HG03354 (cell line): ENCODE measurements around the gene ZC3H7A.
A peak's percentile ranks its signal among the peaks of the same experiment; 100 is the strongest.

Source experiments
- ATAC-seq: cut with Tn5 transposase; IDR thresholded peaks from one replicate; pipeline ENCODE4 v1.9.1; 2021; ENCODE audit warnings: mild to moderate bottlenecking; ENCODE audit not compliant: unreplicated experiment, poor library complexity, severe bottlenecking

ZC3H7A gene

GRCh38 chr16:11783319-11784037 lies 13.6 kb downstream of the ZC3H7A start:
- peak; percentile 70 for ATAC-seq

GRCh38 chr16:11781773-11782172 lies 15.3 kb downstream of the ZC3H7A start:
- ATAC-seq = no peak

DNA sequence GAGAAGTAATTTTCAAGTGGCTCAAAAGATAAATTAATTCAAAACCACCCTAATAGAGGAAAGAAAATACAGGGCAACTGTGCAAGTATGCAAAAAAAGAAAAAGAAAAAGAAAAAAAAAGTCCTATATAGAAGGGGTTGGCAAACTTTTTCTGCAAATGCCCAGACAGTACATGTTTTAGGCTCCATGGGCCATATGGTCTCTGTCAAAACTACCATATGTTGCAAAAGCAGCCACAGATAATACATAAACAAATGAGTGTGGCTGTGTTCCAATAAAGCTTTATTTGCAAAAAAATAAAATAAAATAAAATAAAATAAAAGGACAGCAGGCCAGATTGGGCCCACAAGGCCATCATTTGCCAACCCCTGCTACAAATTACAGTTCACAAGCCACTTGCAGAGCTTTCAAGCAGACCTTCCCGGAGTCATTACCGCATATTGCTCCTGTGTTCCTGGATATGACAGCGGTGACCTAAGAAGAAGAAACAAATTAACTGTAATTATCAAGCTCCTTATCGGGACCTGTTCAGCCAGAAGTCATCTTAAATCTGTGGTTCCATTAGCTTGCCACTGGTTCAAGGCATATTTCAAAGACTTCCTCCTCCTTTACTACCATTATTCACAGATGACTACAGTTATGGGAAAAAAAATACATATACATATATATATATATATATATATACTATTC lies 15.9 kb downstream of the ZC3H7A start:
- ATAC-seq = no peak

DNA sequence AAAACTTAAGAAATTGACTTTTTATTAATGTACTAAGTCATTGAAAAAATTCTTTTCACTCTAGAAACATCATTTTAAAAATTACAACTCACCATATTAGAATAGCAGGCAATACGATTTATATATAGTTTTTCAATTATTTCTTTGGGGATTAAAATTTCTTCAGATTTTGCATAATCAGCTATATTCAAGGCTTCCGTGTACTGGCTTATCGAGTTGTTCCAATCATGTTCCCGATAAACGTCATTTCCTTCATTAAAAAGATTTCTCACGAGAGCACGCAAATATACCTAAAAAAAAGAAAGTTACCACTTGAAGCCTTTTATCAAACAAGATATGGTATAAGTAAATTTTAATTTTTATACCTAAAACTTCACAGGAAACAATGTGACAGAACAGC lies 18.0 kb downstream of the ZC3H7A start:
- ATAC-seq = no peak

DNA sequence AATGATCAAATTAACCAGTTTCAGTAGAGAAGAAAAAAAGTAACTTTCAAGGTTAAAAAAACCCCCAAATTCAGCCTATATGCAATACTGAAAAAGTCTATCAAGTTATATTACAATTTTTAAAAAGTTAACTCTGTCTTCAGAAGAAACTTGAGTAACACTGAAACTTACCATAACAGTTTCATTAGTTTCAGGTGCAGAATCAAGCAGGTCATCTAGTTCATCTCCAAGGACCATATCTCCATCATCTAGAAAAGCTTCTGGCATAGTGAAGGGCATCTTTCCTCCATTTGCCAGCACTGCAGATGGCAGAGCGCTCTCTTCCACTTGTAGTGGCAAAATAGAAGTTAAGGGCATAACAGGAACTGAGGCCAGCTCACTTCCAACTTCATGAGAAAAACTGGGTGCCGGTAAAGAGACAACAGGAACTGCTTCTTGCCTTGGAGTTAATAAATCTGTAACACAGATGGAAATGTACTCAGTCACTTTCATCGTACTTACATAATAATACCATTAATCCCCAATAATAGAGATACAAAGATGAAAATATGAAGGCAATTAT lies 22.9 kb downstream of the ZC3H7A start:
- no peak for ATAC-seq

DNA sequence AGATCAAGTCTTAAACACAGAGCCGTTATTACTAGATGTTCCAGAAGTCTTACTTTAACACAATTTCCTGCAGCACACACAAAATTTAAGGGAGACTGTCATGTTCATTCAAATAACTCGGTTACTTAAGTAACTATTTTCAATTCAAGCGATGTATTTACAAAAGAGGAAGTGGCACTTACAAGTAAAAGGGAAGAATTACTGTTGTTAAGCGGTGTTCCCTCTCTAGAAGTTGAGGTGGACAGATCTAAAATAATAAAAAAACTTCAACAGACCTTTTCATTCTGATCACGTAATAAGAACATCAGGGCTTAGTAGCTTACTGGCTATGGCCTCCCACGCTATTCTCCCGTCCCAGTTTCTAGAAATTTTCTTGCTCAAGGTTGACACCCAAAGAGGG lies 28.2 kb downstream of the ZC3H7A start:
- peak; percentile 66 for ATAC-seq

- no peak for ATAC-seq
These were observed 34.6 kb downstream of the ZC3H7A start for GRCh38 chr16:11762431-11762830.

DNA sequence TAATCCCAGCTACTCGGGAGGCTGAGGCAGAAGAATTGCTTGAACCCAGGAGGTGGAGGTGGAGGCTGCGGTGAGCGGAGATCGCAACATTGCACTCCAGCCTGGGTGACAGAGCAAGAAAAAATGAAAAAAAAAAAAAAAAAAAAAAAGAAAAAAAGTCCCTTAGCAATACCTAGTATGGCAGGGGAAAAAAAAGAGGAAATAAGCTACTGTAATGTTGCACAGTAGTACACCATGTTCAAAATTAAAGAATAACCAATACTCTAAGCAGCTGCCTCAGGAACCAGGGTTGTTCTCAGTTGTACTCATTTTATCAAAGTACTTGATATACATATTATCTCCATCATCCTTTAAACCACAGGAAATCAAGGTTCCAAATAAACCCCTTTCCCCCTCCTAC lies 37.1 kb downstream of the ZC3H7A start:
- no peak for ATAC-seq

DNA sequence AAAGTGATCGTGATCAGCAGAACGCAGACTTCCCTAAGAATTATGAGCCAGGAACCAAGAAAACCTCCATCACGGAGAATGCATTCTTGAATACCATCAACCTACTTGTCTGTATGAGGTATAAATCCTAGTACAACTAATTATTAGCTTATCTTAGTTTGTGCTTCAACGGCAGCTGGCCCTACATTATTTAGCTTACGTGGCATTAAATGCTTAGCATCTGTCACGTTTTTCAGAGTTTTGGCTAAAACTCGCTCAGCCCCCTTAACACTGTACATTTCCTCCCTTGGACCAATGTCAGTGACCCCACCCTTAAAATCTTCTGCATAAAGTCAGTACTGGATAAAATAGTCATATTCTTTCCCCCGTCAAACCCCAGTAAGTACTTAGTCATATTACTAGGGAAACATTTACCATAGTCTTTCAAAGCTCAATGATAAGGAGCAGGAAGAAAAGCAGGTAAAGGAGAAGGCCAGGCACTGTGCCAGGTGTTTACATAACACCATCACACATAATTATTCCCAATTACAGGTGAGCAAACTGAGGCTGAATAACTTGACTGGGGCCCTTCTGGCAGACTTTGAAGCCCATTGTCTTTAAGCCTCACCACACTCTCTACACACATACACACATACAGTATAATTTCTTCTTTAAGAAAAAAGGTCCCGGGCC lies 37.8 kb downstream of the ZC3H7A start:
- ATAC-seq = no peak

GRCh38 chr16:11757671-11758545 lies 39.1 kb downstream of the ZC3H7A start:
- ATAC-seq = no peak

- ATAC-seq = no peak
These were observed 40.8 kb downstream of the ZC3H7A start for GRCh38 chr16:11756248-11756647.

GRCh38 chr16:11755022-11755760 lies 41.9 kb downstream of the ZC3H7A start:
- no peak for ATAC-seq

GRCh38 chr16:11752856-11753255 lies 44.2 kb downstream of the ZC3H7A start:
- ATAC-seq = no peak

DNA sequence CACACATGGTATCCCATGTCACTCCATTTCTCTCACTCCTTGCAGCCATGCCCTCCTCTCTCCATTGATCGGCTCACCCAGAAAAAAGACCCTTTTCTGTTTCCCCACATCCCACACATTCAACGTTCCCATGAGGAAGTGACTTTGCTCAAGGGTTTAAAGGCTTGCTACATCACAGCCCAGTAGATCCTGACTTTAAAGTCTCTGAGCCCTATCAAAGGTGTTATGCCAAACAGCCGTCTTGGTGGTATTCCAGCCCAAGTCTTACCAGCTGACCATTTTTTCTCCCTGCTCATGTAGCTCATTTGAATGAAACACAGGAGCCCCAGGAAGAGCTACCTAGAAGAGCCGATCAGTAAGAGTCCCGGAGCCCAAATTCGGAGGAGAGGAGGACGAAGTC lies 47.0 kb downstream of the ZC3H7A start:
- ATAC-seq = no peak

- no peak for ATAC-seq
These were observed 48.4 kb downstream of the ZC3H7A start for GRCh38 chr16:11748404-11749254.

- no peak for ATAC-seq
These were observed 49.1 kb downstream of the ZC3H7A start for GRCh38 chr16:11747949-11748403.

GRCh38 chr16:11744075-11744470 lies 53.0 kb downstream of the ZC3H7A start:
- ATAC-seq = no peak
